Left kidney (tissue), 2 donors: ENCODE results near the gene DHX9. TPM values are rescaled to one million over a fixed set of nuclear protein-coding genes. Genes with fewer than 3 reads are reported as not detected.
A peak's percentile ranks its signal among the peaks of the same experiment; 100 is the strongest.

ENCODE experiments used
- DNase-seq: peaks from one replicate; pipeline ENCODE4 v3.0.0-alpha.2; 2013
- polyA plus RNA-seq: library from polyadenylated mRNA; unstranded; fragments of 120-200 nt; gene quantifications from one replicate; pipeline ENCODE4 v1.2.1, GENCODE V29; 2013; ENCODE audit not compliant: insufficient read length

Gene DHX9
- polyA plus RNA-seq, 1 donor = 298 TPM

DNA sequence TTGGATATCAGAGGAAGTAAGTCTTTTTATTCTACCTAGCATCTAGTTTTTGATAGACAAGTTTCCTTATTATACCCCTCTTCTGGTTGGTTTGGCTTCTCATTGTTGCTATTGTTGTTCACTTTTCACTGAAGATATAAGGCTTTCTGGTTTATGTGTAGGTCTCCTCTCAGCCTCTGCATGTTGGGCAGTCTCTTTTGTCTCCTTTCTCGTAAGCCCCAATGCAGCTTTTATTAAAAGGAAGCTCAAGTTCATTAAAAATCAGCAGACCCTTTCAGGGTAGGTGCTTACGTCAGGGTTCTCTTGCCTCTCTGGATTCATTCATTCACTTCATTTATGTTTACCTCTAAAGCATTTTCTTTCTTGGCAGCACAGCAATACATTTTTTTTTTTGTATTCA lies 4.8 kb upstream of the DHX9 start:
- no peak for DNase-seq

DNA sequence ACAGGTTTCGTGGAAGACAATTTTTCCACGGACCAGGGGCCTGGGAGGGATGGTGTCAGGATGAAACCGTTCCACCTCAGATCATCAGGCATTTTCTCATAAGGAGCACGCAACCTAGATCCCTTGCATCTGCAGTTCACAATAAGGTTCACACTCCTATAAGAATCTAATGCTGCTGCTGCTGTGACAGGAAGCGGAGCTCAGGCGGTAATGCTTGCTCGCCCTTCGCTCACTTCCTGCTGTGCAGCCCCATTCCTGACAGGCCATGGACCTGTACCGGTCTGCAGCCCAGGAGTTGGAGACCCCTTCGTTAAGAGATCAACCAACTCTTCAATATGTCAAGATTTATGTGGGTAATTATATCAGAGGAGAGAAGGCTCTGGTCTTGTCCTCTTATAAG lies 3.3 kb upstream of the DHX9 start:
- no peak for DNase-seq

DNA sequence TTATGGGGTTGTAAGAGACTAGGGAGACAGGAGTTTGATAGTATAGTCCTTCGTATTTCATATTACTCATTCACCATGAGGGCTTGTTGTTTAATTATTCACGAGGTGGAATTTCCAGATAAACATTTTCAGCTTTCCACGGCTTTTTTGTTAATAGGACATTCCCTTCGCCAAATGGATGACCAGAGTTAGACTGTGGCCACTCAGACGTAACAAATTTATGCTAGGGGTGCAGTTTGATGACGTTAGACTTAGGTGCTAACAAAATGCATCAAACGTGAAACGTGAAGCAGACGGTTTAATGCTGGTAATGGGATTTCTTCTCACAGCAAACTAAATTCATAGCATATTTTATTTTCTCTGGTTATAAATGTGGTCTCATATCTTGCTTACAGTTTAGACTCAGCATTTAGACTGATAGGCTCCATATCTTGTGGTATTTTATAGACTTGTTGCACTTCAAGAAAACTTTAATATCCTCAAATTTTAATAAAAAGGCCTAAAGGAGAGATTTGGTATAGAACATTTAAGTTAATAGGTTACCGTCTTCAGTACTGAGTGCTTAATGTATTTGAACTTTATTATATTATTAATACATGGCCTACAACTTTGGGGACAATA lies 2.3 kb downstream of the DHX9 start:
- DNase-seq = peak; percentile 44

DNA sequence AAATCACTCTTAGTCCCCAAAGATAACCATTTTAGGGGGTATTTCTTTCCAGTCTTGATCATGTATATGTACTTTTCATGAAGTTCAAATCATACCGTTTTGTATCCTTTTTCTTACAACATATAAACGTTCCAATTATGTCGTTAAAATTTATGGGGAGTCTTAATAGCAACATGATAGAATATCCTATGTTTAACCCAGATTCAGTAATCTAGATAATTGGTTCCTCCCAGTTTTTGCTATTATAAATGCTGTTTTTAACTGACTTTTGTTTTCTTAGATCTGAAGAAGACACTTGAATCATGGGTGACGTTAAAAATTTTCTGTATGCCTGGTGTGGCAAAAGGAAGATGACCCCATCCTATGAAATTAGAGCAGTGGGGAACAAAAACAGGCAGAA lies 3.1 kb downstream of the DHX9 start:
- no peak for DNase-seq

DNA sequence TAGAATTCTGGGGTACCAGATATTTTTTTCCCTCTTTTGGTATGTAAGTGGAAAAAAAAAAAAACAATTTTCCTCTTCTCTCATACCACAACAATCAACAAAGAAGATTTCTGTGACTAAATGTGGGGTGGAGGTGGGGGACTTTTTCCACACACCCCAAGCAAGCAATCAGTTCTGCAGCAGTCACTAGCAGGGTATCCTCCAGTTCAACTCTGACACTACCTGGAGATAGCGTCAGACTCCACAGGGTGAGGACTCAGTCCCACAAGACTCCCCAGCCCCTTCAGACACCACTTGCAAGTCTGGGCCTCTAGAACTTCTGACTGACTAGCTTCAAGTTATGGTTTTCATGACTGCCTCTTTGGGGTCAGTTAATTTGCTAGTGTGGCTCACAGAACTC lies 6.2 kb downstream of the DHX9 start:
- DNase-seq = no peak

DNA sequence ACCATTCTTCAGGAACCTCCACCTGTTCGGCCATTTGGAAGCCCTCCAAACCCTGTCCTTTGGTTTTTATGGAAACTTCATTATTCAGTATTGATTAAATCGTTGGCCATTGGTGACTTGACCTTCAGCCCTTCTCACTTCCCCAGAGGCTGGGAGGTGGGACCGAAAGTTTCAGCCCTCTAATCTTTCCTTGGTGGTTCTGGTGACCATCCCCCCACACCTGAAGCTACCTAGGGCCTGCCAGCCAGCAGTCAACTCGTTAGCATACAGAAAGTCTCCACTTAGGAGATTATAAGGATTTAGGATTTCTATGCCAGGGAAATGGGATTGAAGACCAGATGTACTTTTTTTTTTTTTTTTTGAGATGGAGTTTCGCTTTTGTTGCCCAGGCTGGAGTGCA lies 6.7 kb downstream of the DHX9 start:
- no peak for DNase-seq

DNA sequence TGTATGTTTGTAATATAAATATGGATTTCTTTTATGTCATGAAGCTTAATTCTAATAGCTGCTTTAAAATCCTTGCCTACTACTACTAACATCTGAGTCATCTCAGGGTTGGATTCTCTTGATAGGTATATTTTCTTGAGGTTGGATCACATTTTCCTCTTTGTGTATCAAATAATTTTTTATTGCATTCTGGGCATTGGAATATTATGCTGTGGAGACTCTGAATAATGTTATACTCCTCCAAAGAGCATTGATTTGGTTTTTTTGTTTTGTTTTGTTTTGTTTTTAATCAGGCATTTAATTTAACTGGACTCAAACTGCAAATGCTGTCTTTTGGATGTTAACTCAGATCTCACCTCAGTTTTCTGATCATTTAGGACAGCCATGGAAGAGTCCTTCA lies 8.0 kb downstream of the DHX9 start:
- DNase-seq = no peak

DNA sequence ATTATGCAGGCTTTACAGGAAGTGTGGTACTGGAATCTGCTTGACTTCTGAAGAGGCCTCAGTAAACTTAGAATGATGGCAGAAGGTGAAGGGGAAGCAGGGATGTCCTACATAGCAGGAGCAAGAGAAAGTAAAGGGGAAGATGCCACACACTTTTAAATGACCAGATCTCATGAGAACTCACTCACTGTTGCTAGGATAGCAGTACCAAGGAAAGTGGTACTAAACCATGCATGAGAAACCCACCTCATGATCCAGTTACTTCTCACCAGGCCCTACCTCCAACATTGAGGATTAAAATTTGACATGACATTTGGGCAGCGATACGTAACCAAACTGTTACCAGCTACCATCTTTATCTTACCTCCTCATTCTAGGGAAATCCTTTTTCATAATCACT lies 9.6 kb downstream of the DHX9 start:
- no peak for DNase-seq

DNA sequence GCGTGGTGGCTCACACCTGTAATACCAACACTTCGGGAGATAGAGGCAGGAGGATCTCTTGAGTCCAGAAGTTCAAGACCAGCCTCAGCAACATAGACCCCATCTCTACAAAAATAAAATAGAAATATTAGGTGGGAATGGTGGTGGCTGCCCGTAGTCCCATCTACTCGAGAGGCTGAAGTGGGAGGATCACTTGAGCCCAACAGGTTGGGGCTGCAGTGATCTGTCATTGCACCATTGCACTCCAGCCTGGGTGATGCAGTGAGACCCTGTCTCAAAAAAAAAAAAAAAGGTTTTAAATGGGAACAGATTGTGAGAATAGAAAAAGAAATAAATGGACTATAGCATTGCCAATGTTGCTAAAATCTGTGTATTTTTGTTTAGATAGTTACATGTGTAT lies 11.2 kb downstream of the DHX9 start:
- DNase-seq = no peak

DNA sequence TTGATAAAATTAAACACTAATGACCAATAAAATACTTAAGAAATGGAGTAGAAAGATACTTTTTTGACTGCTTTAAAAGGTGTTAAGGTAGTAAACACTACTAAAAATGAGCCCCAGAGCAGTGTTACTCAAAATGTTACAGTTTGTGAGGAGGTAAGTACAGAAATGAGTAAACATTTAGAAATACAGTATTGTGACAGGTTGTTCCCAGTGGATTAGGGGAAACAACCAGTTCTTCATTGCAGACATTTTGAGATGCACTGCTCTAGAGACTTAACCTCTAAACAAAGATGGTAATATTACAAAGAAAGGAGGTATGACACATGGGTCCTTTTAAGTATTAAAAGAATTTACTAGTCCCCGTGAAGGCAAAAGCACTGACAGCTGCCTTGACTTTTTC lies 12.7 kb downstream of the DHX9 start:
- DNase-seq = no peak

DNA sequence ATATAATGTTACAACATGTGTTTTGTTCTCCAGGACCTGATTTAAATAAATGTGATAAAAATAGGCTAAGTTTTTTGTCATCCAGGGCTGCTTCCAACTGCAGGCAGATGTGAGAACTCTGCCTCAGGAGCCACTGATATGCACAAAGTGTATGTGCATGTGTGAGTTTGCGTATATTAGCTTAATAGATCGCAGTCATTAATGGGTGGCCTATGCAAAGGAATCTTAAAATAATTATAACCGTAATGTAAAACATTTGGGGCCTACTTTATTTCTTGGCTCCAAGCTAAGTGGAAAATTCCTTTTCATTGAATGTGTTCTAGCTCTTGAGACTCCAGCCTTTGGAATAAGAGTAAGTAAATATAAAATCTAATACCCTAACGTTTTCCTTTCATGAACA lies 16.8 kb downstream of the DHX9 start:
- DNase-seq = no peak

DNA sequence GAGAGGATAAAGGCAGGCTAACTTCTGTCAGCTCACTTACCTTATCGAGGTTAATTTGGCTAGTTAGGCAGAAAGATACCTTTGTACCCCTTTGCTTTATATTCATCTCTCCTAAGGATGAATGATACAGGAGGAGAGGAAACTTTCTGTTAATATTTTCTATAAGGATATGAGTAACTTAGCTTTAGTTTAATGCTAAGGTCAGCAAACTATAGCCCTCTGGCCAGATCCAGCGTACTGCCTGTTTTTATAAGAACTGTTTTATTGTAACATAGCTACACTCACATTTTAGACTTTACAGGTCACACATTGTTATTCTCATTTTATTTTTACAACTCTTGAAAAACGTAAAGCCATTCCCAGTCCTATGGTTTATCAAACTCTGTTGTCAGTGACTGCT lies 18.1 kb downstream of the DHX9 start:
- no peak for DNase-seq

DNA sequence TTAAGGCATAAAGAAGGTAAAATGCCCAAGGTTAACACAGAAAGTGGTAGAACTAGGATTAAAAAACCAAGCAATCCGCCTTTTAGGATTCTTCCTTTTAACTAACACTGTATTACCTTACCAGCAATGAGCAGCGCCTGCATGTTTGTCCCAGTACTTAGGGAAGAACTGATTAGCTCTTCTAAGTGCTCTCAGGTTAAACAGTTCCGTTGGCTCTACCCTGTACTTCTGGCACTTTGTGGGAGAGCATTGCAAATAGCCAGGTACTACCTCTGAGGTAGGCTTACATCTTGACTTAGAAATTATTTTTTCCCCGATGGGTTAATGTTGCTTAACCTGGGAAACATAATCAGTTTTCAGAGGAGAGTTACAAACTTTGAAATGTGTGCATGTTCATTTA lies 21.5 kb downstream of the DHX9 start:
- DNase-seq = no peak

DNA sequence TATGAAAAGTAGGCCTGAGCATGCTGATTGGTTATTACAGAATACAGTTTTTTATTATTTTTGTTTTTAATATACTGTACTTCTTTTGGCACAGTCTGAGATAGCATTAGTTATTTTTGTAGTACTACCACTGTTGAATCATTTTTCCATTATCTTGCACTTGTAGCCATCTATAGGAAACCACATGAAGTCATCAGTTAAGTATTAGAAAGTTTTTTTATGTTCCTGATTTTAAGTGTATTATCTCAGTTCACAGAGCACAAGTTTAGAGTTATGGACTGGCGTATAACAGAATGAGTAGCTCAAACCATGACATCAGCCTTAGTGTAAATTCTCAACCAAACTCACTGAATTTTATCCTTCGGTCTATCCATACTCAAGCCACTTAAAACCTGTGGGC lies 22.8 kb downstream of the DHX9 start:
- no peak for DNase-seq

DNA sequence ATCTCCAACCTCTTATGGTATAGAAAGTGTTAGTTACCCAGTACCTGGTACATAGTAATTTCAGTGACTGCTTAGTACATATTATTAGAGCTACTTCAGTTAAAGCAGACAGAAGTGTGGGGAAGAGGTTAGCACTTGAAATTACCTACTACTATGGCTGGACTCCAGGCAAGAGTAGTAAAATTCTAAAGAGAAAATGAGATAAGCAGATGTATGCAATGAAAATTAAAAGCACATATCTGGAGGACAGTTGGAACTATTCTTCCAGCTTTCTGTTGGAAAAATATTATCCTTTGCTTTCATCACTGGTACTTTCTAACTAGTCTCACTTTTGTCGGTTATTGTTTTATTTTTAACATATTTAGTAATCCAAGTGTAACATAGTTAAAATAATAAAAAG lies 23.7 kb downstream of the DHX9 start:
- no peak for DNase-seq

DNA sequence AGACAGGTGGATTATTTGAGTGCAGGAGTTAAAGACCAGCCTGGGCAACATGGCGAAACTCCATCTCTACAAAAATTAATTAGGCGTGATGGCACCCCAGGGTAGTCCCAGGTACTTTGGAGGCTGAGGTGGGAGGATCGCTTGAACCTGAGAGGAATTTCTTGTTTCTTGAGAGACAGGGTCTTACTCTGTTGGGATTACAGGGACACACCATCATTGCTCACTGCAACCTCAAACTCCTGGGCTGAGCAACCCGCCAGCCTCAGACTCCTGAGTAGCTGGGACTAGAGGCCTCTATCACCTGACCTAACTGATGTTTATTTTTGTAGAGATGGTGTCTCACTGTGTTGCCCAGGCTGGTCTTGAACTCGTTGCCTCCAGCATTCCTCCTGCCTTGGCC lies 24.8 kb downstream of the DHX9 start:
- DNase-seq = no peak

DNA sequence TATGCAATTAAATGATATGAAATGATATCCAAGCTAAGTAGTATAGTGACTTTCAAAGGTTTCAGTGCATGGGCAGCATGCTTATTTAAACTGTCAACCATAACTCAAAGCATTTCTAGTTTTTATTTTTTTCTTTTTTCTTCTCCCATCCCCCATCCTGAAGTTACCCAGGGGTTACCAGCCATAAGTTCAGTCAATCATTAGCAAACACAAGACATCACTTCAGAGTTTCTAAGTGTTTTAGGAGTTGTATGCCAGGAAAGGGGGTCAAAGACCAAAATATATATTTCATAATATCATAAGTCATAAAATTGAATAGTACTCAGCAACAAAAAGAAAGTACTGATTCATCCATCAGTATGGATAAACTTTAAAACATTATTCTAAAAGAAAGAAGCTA lies 28.7 kb downstream of the DHX9 start:
- no peak for DNase-seq

DNA sequence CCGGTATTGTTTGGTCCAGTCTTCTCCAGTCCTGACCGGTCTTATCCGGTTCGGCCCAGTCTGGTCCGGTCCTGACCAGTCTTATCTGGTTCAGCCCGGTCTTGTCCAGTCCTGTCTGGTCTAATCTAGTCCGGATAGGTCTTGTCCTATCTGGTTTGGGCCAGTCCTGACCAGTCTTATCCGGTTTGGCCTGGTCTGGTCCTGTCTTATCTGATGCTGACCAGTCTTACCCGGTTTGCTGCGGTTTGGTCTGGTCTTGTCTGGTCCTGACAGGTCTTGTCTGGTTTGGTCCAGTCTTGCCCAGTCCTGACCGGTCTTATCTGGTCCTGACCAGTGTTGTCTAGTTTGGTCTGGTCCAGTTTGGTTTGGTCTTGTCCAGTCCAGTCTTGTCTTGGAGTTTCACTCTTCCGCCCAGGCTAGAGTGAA lies 30.1 kb downstream of the DHX9 start:
- DNase-seq = no peak

DNA sequence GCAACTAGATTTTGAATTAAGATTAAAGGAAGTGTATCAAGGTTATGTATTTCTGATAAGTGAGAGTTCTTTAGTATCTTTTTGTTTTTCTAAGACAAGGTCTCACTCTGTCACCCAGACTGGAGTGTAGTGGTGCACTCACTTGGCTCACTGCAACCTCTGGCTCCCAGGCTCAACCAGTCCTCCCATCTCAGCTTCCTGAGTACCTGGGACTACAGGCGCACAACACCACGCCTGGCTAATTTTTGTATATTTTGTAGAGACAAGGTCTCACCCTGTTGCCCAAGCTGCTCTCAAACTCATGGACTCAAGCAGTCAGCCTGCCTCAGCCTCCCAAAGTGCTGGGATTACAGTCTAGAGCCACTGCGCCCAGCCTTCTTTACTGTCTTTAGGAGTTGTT lies 33.7 kb downstream of the DHX9 start:
- DNase-seq = no peak

DNA sequence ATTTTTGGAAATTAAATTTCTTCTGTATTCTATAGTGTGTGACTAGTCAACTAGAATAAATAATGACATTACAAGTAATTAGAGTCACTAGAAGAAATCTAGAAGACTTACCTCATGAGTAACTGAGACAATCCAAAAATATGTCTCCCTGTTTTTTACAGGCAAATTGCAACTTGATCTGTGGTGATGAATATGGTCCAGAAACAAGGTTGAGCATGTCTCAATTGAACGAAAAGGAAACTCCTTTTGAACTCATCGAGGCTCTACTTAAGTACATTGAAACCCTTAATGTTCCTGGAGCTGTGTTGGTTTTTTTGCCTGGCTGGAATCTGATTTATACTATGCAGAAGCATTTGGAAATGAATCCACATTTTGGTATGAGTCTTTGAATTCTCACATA lies 36.7 kb downstream of the DHX9 start:
- no peak for DNase-seq

DNA sequence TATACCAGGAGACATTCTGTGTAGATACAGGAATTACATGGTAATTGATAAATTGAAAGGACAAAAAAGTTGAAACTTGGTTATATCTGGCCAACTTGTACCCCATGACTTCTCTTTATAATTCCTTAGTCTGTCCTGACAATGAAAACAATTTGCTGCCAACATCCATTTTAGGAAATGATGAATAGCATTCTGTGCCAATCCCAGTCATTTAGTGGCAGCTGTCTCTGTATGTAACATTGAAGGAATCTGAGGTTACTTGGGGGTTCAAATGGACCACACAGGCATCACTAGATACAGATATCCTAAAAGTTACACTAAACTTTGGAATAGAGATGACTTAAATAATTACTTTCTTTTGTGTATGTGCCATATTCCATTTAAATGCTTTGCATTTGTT lies 38.2 kb downstream of the DHX9 start:
- no peak for DNase-seq

DNA sequence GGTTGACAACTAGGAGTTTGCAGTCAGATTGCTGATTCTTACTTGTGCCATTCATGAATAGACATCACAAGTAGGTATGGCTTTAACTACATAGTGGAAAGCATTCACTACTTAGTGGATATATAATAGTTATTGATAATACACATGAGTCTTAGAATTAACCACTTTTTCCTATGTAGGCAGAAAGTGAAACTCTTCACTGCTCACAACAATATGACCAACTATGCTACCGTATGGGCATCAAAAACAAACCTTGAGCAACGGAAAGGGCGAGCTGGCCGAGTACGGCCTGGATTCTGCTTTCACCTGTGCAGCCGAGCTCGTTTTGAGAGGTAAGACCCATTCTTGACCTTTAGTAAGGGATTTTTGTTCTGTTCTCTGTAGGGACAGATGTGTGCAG lies 38.7 kb downstream of the DHX9 start:
- DNase-seq = no peak

DNA sequence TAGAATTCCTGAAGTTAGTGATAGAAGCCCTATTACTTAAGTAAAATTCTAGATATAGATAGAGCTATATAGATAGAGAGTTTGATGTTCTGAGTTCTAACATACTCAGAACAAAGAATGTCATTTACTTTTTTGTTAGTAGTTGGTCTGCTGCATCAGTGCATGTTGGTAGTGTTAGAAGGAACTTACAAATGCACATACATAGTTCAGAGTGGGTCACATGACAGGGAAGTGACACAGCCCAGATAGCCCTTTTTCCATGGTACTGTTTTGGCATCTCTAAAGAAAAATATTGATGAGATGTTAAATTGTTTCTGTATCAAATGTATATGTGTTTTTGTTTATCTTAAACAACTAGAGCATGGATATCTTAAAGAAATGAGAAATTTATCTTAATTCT lies 45.7 kb downstream of the DHX9 start:
- DNase-seq = no peak

DNA sequence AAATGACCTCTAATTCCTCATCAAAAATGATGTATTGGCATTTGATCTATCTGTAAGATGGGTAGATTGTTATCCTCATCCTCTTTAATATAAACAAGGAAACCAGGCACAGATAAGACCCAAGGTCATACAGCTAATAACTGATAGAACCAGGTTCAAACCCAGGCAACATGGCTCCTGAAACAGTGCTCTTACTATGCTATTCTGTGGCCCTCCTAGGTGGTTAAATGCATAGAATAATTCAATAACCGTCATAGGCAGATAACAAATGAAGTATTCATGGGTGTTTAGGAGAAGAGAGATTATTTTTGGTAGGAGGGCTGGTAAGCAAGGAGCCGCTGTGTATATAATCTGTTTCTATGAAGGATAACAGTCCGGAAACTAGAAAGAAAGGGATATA lies 46.4 kb downstream of the DHX9 start:
- DNase-seq = no peak

DNA sequence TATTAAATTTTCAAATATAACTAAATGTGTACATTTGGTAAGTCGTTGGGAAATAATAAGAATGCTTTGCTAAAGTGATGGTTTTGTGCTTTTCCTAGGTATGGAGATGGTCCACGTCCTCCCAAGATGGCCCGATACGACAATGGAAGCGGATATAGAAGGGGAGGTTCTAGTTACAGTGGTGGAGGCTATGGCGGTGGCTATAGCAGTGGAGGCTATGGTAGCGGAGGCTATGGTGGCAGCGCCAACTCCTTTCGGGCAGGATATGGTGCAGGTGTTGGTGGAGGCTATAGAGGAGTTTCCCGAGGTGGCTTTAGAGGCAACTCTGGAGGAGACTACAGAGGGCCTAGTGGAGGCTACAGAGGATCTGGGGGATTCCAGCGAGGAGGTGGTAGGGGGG lies 47.8 kb downstream of the DHX9 start:
- DNase-seq = no peak
